ENCODE results near the gene MEF2A. TPM values are rescaled to one million over a fixed set of nuclear protein-coding genes. Genes with fewer than 3 reads are reported as not detected.

Gene MEF2A
- total RNA-seq, 1 experiment from 2014 or later, result 19.6 TPM

GRCh38 chr15:99605490-99605931 is 39.7 kb downstream of the MEF2A start:
- H3K4me3 Mint-ChIP-seq (ENCODE audit: unreplicated experiment), result no peak overlapping the region
- H3K36me3 Mint-ChIP-seq (ENCODE audit: insufficient read depth, unreplicated experiment), result no peaks in the 10 kb centered on the region
- no peak for DNase-seq
- H3K4me3 ChIP-seq (ENCODE audit: low read depth, low read length), result no peak overlapping the region
- no peaks in the 10 kb centered on the region for H3K27me3 ChIP-seq (replicated peaks; ENCODE audit: control insufficient read depth, insufficient read depth, low read length)
- no peaks in the 10 kb centered on the region for H3K27me3 Mint-ChIP-seq (ENCODE audit: insufficient read depth, unreplicated experiment)
- CTCF ChIA-PET, result no interaction called here
- POLR2A ChIA-PET, result no interaction called here
- intact Hi-C loops (cut with micrococcal nuclease; ENCODE audit: unreplicated experiment), result no loop called here
- no peaks in the 10 kb centered on the region for H3K4me1 Mint-ChIP-seq (ENCODE audit: low read depth, unreplicated experiment)
- no peaks in the 10 kb centered on the region for H3K9me3 Mint-ChIP-seq (ENCODE audit: unreplicated experiment)
- H3K27ac Mint-ChIP-seq (ENCODE audit: unreplicated experiment), result no peak overlapping the region
- H3K36me3 ChIP-seq (ENCODE audit: control insufficient read depth, insufficient read depth, low read length), result no peaks in the 10 kb centered on the region
- BruUV-seq (replicated peaks), result no TSS peak
- no peak for TF ChIP-seq CTCF (IDR thresholded peaks at IDR 0.05; ENCODE audit: insufficient read depth in 1 of 2, low read depth in 1 of 2, low read length in 1 of 2, severe bottlenecking in 1 of 2, unreplicated experiment in 1 of 2)
- H3K4me1 ChIP-seq, result no peaks in the 10 kb centered on the region
- H3K9me3 ChIP-seq, result no peaks in the 10 kb centered on the region

- Mint-ChIP-seq H3K27ac (ENCODE audit: unreplicated experiment) (no peak overlapping the region), H3K4me3 (ENCODE audit: unreplicated experiment) (no peak overlapping the region), H3K9me3 (ENCODE audit: unreplicated experiment) (no peaks in the 10 kb centered on the region), H3K36me3 (ENCODE audit: insufficient read depth, unreplicated experiment) (no peaks in the 10 kb centered on the region), H3K4me1 (ENCODE audit: low read depth, unreplicated experiment) (no peaks in the 10 kb centered on the region), H3K27me3 (ENCODE audit: insufficient read depth, unreplicated experiment) (no peaks in the 10 kb centered on the region)
- no peak for TF ChIP-seq CTCF (IDR thresholded peaks at IDR 0.05; ENCODE audit: insufficient read depth in 1 of 2, low read depth in 1 of 2, low read length in 1 of 2, severe bottlenecking in 1 of 2, unreplicated experiment in 1 of 2)
- ChIA-PET CTCF (no interaction called here), POLR2A (no interaction called here)
- H3K4me1 ChIP-seq, result no peaks in the 10 kb centered on the region
- no peaks in the 10 kb centered on the region for H3K36me3 ChIP-seq (ENCODE audit: control insufficient read depth, insufficient read depth, low read length)
- H3K4me3 ChIP-seq (ENCODE audit: low read depth, low read length), result no peak overlapping the region
- no TSS peak for BruUV-seq (replicated peaks)
- H3K9me3 ChIP-seq, result no peaks in the 10 kb centered on the region
- intact Hi-C loops (cut with micrococcal nuclease; ENCODE audit: unreplicated experiment), result no loop called here
- no peaks in the 10 kb centered on the region for H3K27me3 ChIP-seq (replicated peaks; ENCODE audit: control insufficient read depth, insufficient read depth, low read length)
- no peak for DNase-seq
Observed at GRCh38 chr15:99605990-99606389, 40.2 kb downstream of the MEF2A start.

GRCh38 chr15:99606646-99607045 is 40.9 kb downstream of the MEF2A start:
- no peak for TF ChIP-seq CTCF (IDR thresholded peaks at IDR 0.05; ENCODE audit: insufficient read depth in 1 of 2, low read depth in 1 of 2, low read length in 1 of 2, severe bottlenecking in 1 of 2, unreplicated experiment in 1 of 2)
- H3K27me3 Mint-ChIP-seq (ENCODE audit: insufficient read depth, unreplicated experiment), result no peaks in the 10 kb centered on the region
- H3K36me3 Mint-ChIP-seq (ENCODE audit: insufficient read depth, unreplicated experiment), result no peaks in the 10 kb centered on the region
- no peaks in the 10 kb centered on the region for H3K4me1 ChIP-seq
- H3K27me3 ChIP-seq (replicated peaks; ENCODE audit: control insufficient read depth, insufficient read depth, low read length), result no peaks in the 10 kb centered on the region
- no peaks in the 10 kb centered on the region for H3K9me3 Mint-ChIP-seq (ENCODE audit: unreplicated experiment)
- no peak overlapping the region for H3K27ac Mint-ChIP-seq (ENCODE audit: unreplicated experiment)
- ChIA-PET CTCF (no interaction called here), POLR2A (no interaction called here)
- intact Hi-C loops (cut with micrococcal nuclease; ENCODE audit: unreplicated experiment), result no loop called here
- DNase-seq, result no peak
- no peaks in the 10 kb centered on the region for H3K36me3 ChIP-seq (ENCODE audit: control insufficient read depth, insufficient read depth, low read length)
- no peak overlapping the region for H3K4me3 Mint-ChIP-seq (ENCODE audit: unreplicated experiment)
- H3K4me3 ChIP-seq (ENCODE audit: low read depth, low read length), result no peak overlapping the region
- no peaks in the 10 kb centered on the region for H3K9me3 ChIP-seq
- BruUV-seq (replicated peaks), result no TSS peak
- no peaks in the 10 kb centered on the region for H3K4me1 Mint-ChIP-seq (ENCODE audit: low read depth, unreplicated experiment)

Measured in Caco-2 (cell line).